Measurements from ENCODE around the gene DDAH1.

DNA sequence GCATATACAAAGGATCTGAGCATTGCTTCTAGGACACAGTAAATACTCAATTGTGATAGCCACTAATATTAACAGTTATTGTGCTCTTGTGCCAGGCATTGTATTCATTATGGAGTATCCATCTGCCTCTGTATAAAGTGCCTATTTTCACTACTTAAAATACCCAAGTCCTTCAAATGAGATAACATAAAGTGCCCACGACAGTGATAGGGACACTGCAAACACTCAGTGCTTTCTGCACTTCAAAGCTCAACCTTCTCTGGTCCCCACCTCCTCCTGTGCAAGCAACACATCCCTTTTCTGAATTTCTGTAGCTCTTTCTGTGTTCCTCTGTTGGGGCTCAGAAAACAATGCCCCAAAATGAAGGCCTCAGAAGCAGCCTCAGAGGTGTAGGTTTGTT is 6.6 kb upstream of the DDAH1 start:
- no peak for TF ChIP-seq CTCF (IDR thresholded peaks at IDR 0.05)
- TF ChIP-seq POLR2A (IDR thresholded peaks at IDR 0.05): no peak
